GM18508 (cell line): ENCODE measurements around the gene TCF12.

ENCODE experiments used
- ATAC-seq: cut with Tn5 transposase; IDR thresholded peaks from one replicate; pipeline ENCODE4 v1.9.1; 2021; ENCODE audit warnings: moderate number of reproducible peaks; ENCODE audit not compliant: insufficient read depth, unreplicated experiment

TCF12 gene

GRCh38 chr15:57323299-57323805 lies 404.9 kb downstream of the TCF12 start:
- ATAC-seq = no peak

GRCh38 chr15:57323806-57324589 lies 405.6 kb downstream of the TCF12 start:
- ATAC-seq = no peak

DNA sequence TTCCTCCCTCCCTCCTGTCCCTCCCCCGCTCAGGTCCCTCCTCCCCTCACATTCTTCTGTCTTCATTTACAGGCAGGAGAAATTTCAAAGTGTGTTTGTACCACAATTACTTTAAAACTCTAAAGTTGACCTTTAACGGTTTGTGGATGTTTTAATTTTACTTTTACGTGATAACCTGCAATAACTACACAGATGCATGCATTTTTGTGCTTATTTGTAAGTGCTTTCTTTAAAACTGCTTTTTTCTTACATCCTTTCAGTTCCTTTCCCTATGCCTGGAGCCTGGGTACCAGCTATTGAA lies 406.1 kb downstream of the TCF12 start:
- no peak for ATAC-seq

GRCh38 chr15:57324944-57325679 lies 406.7 kb downstream of the TCF12 start:
- ATAC-seq = no peak

GRCh38 chr15:57326196-57326595 lies 407.8 kb downstream of the TCF12 start:
- no peak for ATAC-seq

DNA sequence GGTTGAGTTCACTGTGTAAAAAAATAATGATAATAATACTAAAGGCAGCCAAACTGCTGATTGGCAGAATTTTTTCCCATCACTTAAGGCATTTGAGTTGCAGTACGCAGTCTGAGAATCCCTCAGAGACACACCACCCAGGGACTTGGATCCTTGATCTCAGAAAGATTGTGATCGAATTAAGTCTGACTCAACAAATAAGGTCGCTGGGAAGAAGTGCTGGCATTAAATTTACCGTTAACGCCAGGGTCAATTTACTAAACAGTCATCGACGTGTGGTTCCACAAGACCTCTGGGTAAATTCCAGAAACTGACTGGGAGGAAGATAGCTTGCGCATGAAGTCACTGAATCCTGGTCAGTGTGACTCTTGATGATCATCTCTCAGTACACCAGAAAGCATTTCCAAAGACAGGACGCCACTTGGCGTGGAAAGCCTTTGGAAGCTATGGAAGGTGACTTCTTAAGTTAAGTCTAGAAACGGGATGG lies 409.6 kb downstream of the TCF12 start:
- ATAC-seq = no peak

- no peak for ATAC-seq
Measured at GRCh38 chr15:57328479-57328878, 410.0 kb downstream of the TCF12 start.

- ATAC-seq = no peak
Measured at GRCh38 chr15:57328897-57329296, 410.5 kb downstream of the TCF12 start.

- ATAC-seq = no peak
Measured at GRCh38 chr15:57329582-57330367, 411.3 kb downstream of the TCF12 start.

DNA sequence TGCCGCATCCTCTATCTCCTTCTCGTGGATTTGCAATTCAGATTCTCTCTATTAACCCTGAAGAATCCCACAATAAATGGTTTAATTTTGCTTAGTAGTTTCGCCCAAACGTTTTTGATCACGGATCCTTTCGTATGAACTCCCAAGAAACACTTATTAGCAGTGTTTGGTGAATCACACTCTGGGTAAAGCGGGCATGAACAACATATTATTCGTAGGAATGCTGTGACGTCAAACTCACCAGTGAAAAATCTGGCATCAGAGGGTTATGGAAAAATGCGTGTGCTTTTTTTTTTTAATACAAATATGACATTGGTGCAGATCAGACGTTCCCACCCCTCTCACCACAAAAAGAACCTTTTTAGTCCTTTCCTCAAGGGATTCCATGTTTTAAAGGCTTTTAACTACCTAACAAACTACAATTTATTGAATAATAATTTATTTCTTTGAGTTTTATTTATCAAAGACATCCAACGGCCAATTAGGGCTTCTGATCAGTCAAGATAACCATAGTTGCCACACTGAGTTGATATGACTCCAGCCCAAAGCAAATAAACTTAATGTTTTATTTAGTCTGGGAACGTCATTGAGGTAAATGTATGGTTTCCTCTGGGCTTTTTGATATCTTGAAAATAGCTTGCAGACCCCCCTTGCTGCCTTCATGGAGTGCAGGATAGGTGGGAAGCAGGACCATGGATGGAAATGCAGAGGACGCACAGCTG lies 412.3 kb downstream of the TCF12 start:
- no peak for ATAC-seq

- ATAC-seq = no peak
Measured at GRCh38 chr15:57332326-57332725, 413.9 kb downstream of the TCF12 start.

GRCh38 chr15:57333487-57333886 lies 415.0 kb downstream of the TCF12 start:
- ATAC-seq = no peak

GRCh38 chr15:57334257-57334656 lies 415.8 kb downstream of the TCF12 start:
- ATAC-seq = no peak

DNA sequence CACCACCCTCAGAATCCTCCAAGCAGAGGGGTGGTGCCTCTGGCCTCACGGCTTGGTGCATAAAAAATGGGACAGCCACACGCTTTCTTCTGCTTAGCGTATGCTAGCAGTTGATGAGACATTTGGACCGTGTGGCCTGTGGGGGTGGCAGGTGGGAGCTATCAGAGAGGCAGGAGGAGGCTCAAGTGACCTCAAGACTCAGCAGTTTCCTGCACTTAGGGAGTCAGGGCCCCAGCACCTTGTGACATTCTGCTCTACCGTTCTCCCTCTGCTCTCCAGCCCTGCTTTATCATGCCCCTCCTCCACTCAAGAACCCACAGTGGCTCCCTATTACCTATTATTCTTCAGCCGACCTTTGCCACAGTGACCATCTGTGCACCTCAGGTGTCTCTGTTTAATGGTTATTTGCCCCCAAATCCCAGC lies 416.9 kb downstream of the TCF12 start:
- no peak for ATAC-seq

GRCh38 chr15:57335719-57336118 lies 417.3 kb downstream of the TCF12 start:
- no peak for ATAC-seq

- no peak for ATAC-seq
Measured at GRCh38 chr15:57337868-57338411, 419.5 kb downstream of the TCF12 start.

GRCh38 chr15:57339321-57339720 lies 420.9 kb downstream of the TCF12 start:
- ATAC-seq = no peak
